ENCODE measurements around the gene SND1. TPM values are rescaled to one million over a fixed set of nuclear protein-coding genes. Genes with fewer than 3 reads are reported as not detected.
"Not testable (repeated sequence)": the region's sequence is repeated elsewhere in the genome, so short reads cannot be mapped to it uniquely, and the experiment has no call there.

Gene SND1
- total RNA-seq, 2 donors from 2014 or later = 131 to 135 TPM

DNA sequence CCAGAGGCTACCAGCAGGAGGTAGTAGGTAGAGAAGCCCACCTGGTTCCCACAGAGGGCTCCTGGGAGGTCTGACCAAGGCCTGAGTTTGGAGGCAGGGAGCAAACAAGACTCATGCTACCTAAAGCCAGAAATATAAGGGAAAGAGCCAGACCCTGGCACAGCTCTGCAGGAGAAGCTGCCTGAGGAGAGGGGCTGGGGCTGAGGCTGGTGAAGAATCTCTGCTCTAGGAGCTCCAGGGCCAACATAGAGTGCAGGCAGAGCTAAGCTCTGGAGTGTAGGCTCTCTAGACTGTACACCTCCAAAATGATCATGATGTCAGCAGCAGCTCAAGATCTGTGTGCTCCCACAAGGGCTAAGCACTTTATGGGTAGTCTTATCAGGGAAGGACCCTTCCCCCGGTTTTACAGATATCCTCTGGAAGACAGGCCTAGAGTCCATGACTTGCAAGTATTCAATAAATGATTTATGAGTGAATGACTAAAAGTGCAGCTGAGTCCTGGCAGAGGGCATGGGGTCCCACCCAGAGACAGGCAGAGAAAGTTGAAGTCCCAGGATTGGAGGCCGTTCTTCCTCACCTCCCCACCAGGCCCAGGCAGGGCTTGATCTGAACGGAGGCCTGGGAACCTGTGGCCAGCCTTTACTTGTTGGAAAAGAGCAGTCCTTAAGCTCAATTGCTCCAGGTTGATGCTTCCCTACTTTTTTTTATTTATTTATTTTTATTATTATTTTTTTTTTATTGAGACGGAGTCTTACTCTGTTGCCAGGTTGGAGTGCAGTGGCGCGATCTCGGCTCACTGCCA is 450.7 kb downstream of the SND1 start:
- intact Hi-C loops (cut with DNase I) = no loop called here
- no peak for DNase-seq (ENCODE audit: low spot score)

DNA sequence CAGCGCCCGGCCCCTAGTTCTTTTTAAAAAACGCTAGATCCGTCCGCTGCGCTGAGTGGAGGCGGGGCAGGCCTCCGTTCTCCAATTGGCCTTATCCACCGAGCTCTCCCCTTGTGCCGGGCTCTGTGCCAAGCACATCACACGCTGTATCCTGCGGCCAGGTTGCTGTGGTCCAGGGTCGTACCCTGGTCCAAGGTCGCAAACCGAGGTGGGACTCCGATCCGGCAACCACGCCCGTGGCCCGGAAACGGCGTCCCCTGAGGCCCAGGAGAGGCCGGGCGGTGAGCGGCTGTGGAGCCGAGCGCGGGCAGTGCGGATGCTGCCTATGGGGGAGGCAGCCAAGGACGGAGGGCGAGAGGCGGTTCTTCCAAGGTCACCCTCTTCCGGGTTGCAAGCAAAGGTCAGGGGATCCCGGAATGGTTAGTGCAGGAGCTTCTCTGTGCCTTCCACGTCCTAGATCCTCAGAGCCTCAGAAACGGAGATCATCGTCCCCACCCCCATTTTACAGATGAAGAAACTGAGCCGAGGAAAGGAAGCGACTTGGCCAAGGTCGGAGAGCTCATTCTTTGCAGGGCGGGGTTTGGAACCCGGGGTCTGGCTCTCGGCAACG is 451.6 kb downstream of the SND1 start:
- DNase-seq (ENCODE audit: low spot score) = no peak
- intact Hi-C loops (cut with DNase I) = no loop called here

GRCh38 chr7:128104108-128104742 is 452.2 kb downstream of the SND1 start:
- intact Hi-C loops (cut with DNase I) = no loop called here
- DNase-seq (ENCODE audit: low spot score) = peak; percentile 79

GRCh38 chr7:128105228-128106022 is 453.4 kb downstream of the SND1 start:
- intact Hi-C loops (cut with DNase I) = no loop called here
- DNase-seq (ENCODE audit: low spot score) = peak; percentile 49

- peak; percentile 55 for DNase-seq (ENCODE audit: low spot score)
- intact Hi-C loops (cut with DNase I) = no loop called here
These were observed 454.8 kb downstream of the SND1 start for GRCh38 chr7:128106821-128107220.

- intact Hi-C loops (cut with DNase I) = not testable (repeated sequence)
- peak; percentile 44 for DNase-seq (ENCODE audit: low spot score)
These were observed 455.5 kb downstream of the SND1 start for GRCh38 chr7:128107516-128107915.

DNA sequence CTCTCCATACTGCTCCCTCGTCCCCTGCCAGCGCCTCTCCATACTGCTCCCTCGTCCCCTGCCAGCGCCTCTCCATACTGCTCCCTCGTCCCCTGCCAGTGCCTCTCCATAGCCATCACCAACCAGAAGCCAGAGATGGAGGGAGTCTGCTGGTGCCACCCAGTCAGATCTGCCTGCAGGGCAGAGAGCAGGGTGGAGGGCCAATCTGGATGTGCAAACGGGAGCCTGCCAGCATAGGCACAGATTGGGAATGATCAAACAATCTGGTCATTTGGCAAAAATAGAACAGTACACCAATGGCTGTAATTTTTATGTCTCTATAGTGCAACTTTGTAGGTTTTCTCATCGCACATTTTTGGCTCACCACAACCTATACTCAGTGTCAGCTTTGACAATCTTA is 456.1 kb downstream of the SND1 start:
- intact Hi-C loops (cut with DNase I) = no loop called here
- DNase-seq (ENCODE audit: low spot score) = peak; percentile 17

DNA sequence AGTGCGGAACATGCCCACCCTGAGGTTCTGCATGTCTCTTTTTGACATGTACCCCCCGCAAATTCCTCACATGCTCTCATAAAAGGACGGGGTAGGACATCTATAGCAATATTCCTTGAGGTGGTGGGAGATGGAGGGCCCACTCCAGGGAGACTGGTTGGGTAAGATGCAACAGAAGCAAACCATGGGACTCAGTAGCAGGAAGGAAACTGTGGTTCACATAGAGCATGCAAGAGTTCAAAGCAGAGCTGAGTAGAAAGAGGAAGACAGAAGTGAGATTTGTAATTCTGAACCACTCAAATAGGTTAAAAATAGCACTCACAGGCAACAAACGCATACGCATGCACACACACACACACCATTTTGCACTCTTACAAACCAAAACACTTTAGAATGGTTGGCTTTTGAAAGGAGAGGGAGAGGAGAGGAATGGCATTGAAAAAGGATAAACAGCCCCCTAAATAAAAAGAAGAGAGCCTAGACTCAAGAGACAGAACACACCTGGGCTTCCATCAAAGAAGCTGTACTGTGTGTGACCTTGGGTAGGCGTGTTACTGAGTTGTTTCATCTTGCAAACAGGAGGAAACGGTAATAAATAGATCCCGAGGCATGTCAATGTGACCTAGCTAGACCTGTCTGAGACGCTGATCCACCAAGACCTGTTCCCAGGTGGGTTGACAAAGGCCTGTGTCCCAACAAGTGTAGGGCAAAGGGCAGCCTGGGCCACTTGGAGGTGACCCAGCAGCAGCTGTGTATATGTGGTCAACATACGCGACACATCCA is 456.8 kb downstream of the SND1 start:
- peak; percentile 48 for DNase-seq (ENCODE audit: low spot score)
- intact Hi-C loops (cut with DNase I) = no loop called here

GRCh38 chr7:128109424-128109969 is 457.5 kb downstream of the SND1 start:
- intact Hi-C loops (cut with DNase I); DNase-seq (ENCODE audit: low spot score): not testable (repeated sequence)

- DNase-seq (ENCODE audit: low spot score) = no peak
- intact Hi-C loops (cut with DNase I) = no loop called here
These were observed 458.8 kb downstream of the SND1 start for GRCh38 chr7:128110641-128111364.

DNA sequence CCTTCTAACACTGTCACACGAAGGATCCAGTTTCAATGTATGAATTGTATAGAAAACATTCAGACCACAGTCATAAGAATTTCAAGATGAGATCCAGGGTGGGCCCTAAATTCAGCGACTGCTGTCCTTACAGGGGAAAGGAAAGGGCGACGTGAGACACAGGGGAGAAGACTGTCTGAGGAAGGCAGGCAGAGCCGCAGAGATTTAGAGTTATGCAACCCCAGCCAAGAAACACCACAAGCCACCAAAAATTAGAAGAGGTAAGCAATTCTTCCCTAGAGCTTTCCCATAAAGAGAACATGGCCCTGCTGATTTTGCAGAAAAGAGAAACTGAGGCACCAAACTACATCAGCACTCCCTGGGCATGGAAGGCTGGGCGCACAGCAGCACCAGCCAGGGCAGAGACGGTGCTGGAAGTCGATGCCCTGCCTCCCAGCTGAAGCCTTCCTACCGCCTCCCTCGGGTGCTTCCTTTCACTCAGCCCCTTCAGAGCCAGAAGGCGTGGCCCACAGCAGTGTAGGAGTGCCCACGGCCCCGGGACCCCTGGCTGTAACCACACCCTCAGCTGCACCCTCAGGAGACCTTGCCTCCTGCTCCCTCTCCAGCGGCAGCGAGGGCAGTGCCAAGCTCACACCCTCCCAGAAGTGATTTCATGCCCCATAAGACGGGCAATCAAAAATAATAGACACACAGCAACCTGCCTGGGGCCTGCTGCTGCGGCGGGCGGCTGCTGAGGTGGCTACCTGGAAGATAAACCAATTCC is 460.2 kb downstream of the SND1 start:
- intact Hi-C loops (cut with DNase I) = no loop called here
- no peak for DNase-seq (ENCODE audit: low spot score)

- DNase-seq (ENCODE audit: low spot score) = no peak
- intact Hi-C loops (cut with DNase I) = no loop called here
These were observed 460.8 kb downstream of the SND1 start for GRCh38 chr7:128112781-128113221.

GRCh38 chr7:128113839-128114238 is 461.8 kb downstream of the SND1 start:
- intact Hi-C loops (cut with DNase I) = no loop called here
- DNase-seq (ENCODE audit: low spot score) = no peak

GRCh38 chr7:128114806-128115205 is 462.8 kb downstream of the SND1 start:
- intact Hi-C loops (cut with DNase I) = no loop called here
- no peak for DNase-seq (ENCODE audit: low spot score)

GRCh38 chr7:128115336-128115820 is 463.4 kb downstream of the SND1 start:
- DNase-seq (ENCODE audit: low spot score) = no peak
- intact Hi-C loops (cut with DNase I) = no loop called here

- DNase-seq (ENCODE audit: low spot score) = no peak
These were observed 464.1 kb downstream of the SND1 start for GRCh38 chr7:128115821-128116723.

More at GRCh38 chr7:128115821-128116723, 464.1 kb downstream of the SND1 start:
- intact Hi-C loops (cut with DNase I) = no loop called here

Measured in posterior vena cava (tissue), 2 donors.